ENCODE measurements around the gene TCN2. TPM values are rescaled to one million over a fixed set of nuclear protein-coding genes. Genes with fewer than 3 reads are reported as not detected.
"Not testable (repeated sequence)": the region's sequence is repeated elsewhere in the genome, so short reads cannot be mapped to it uniquely, and the experiment has no call there.

The TCN2 gene
- total RNA-seq, 1 donor from 2014 or later = 43.4 TPM

DNA sequence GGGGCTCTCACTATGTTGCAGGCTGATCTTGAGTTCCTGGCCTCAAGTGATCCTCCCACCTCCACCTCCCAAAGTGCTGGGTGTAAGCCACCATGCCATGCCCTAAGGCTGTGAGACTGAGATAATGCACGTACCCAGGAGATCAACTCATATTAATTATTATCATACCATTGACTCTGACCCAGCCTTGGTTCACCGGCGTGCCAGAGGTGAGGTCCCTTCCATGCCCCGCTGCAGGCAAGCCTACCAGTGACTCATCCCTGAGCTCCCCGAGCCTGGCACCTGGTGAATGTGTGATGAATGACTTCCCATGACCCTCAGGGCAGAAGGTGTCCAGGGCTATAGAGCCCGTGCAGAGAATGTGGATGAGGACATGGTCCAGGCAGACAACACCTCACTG is 44.6 kb upstream of the TCN2 start:
- H3K27me3 ChIP-seq = no peaks in the 10 kb centered on the region
- DNase-seq = no peak
- intact Hi-C loops (cut with DNase I) = no loop called here
- H3K27ac ChIP-seq = no peak overlapping the region
- ATAC-seq = no peak
- TF ChIP-seq, protein P1, sequence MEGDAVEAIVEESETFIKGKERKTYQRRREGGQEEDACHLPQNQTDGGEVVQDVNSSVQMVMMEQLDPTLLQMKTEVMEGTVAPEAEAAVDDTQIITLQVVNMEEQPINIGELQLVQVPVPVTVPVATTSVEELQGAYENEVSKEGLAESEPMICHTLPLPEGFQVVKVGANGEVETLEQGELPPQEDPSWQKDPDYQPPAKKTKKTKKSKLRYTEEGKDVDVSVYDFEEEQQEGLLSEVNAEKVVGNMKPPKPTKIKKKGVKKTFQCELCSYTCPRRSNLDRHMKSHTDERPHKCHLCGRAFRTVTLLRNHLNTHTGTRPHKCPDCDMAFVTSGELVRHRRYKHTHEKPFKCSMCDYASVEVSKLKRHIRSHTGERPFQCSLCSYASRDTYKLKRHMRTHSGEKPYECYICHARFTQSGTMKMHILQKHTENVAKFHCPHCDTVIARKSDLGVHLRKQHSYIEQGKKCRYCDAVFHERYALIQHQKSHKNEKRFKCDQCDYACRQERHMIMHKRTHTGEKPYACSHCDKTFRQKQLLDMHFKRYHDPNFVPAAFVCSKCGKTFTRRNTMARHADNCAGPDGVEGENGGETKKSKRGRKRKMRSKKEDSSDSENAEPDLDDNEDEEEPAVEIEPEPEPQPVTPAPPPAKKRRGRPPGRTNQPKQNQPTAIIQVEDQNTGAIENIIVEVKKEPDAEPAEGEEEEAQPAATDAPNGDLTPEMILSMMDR (IDR thresholded peaks at IDR 0.05) = no peak
- H3K9me3 ChIP-seq = no peaks in the 10 kb centered on the region
- no peaks in the 10 kb centered on the region for H3K4me1 ChIP-seq
- no peaks in the 10 kb centered on the region for H3K36me3 ChIP-seq
- H3K4me3 ChIP-seq = no peak overlapping the region

- Histone ChIP-seq H3K9me3 (no peaks in the 10 kb centered on the region), H3K27ac (no peak overlapping the region), H3K27me3 (no peaks in the 10 kb centered on the region), H3K4me1 (no peaks in the 10 kb centered on the region), H3K4me3 (no peak overlapping the region), H3K36me3 (no peaks in the 10 kb centered on the region)
- intact Hi-C loops (cut with DNase I) = no loop called here
- no peak for ATAC-seq
- no peak for DNase-seq
- TF ChIP-seq, protein P1 (IDR thresholded peaks at IDR 0.05) = no peak
Observed at GRCh38 chr22:30564045-30564760, 42.8 kb upstream of the TCN2 start.

DNA sequence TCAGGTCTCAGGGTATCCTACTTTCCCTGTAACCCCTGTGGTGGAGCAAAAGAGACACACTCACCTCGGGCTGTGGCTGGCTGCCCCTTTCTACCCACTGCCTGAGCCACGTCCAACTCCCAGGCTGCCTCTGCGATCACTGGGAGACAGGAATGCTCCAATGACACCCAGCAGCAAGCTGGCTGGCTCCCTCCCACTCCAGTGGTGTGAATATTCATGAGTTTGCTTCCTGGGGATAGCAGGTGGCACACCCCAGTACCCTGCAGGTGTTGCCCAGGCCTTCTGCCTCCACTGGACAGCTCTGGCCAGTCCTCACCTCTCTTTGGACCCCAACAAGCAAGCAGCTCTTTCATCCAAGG is 42.2 kb upstream of the TCN2 start:
- TF ChIP-seq, protein P1 (IDR thresholded peaks at IDR 0.05) = no peak
- ATAC-seq (no peak), DNase-seq (no peak)
- Histone ChIP-seq H3K9me3 (no peaks in the 10 kb centered on the region), H3K4me3 (no peak overlapping the region), H3K27ac (no peak overlapping the region), H3K27me3 (no peaks in the 10 kb centered on the region), H3K36me3 (no peaks in the 10 kb centered on the region), H3K4me1 (no peaks in the 10 kb centered on the region)
- intact Hi-C loops (cut with DNase I) = no loop called here

DNA sequence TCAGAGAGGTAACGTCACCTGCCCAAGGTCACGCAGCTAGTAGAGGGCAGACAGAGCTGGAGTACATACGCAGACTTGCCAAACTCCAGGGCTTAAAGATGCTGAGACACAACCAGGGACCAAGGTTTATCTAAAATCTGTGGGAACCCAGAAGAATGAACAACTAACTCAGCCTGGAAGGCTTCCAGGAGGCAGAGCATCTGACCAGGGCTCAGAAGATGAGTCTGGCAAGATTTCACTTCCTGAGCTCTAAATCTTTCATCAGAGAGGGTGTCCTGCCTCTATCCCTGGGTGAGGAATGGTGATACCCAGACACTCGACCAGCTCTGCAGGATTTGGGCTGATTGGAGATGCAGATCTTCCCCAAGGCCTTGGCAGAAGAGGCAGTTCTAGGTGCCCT is 41.6 kb upstream of the TCN2 start:
- H3K27ac ChIP-seq = no peak overlapping the region
- TF ChIP-seq, protein P1 (IDR thresholded peaks at IDR 0.05) = no peak
- H3K9me3 ChIP-seq = no peaks in the 10 kb centered on the region
- DNase-seq (no peak), ATAC-seq (no peak)
- no peak overlapping the region for H3K4me3 ChIP-seq
- H3K27me3 ChIP-seq = no peaks in the 10 kb centered on the region
- no peaks in the 10 kb centered on the region for H3K36me3 ChIP-seq
- no peaks in the 10 kb centered on the region for H3K4me1 ChIP-seq
- intact Hi-C loops (cut with DNase I) = no loop called here

GRCh38 chr22:30566125-30566524 is 40.8 kb upstream of the TCN2 start:
- no peaks in the 10 kb centered on the region for H3K36me3 ChIP-seq
- ATAC-seq (no peak), DNase-seq (no peak)
- no peaks in the 10 kb centered on the region for H3K9me3 ChIP-seq
- TF ChIP-seq, protein P1 (IDR thresholded peaks at IDR 0.05) = no peak
- H3K4me3 ChIP-seq = no peak overlapping the region
- no peaks in the 10 kb centered on the region for H3K4me1 ChIP-seq
- H3K27me3 ChIP-seq = no peaks in the 10 kb centered on the region
- H3K27ac ChIP-seq = no peak overlapping the region
- intact Hi-C loops (cut with DNase I) = no loop called here

DNA sequence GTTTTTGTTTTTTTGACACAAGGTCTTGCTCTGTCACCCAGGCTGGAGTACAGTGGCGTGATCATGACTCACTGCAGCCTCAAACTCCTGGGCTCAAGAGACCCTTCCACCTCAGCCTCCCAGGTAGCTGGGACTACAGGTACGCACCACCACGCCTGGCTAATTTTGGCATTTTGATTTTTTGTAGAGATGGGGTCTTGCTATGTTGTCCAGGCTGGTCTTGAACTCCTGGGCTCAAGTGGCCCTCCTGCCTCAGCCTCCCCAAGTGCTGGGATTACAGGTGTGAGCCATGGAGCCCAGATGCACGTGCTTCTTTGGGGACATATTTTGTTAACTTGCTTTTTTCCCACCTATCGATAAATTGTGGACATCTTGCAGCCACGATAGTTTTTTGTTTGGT is 39.7 kb upstream of the TCN2 start:
- H3K27me3 ChIP-seq; H3K4me1 ChIP-seq; H3K4me3 ChIP-seq; DNase-seq; ATAC-seq; H3K9me3 ChIP-seq; H3K27ac ChIP-seq; intact Hi-C loops (cut with DNase I); H3K36me3 ChIP-seq: not testable (repeated sequence)

Measured in upper lobe of right lung (tissue), 1 donor.